Skeletal muscle cell (primary cell): ENCODE results near the gene ZSWIM8.
"Not testable (repeated sequence)": the region's sequence is repeated elsewhere in the genome, so short reads cannot be mapped to it uniquely, and the experiment has no call there.

Experiments
- DNase-seq: peaks from one replicate; pipeline ENCODE4 v3.0.0-alpha.2; 2010; ENCODE audit warnings: low read depth
- H3K4me3 ChIP-seq: 2 replicates; pipeline ENCODE4 v1.5.1; 2011; ENCODE audit warnings: low read depth, mild to moderate bottlenecking, control low read depth, low read length, moderate library complexity

Gene ZSWIM8

DNA sequence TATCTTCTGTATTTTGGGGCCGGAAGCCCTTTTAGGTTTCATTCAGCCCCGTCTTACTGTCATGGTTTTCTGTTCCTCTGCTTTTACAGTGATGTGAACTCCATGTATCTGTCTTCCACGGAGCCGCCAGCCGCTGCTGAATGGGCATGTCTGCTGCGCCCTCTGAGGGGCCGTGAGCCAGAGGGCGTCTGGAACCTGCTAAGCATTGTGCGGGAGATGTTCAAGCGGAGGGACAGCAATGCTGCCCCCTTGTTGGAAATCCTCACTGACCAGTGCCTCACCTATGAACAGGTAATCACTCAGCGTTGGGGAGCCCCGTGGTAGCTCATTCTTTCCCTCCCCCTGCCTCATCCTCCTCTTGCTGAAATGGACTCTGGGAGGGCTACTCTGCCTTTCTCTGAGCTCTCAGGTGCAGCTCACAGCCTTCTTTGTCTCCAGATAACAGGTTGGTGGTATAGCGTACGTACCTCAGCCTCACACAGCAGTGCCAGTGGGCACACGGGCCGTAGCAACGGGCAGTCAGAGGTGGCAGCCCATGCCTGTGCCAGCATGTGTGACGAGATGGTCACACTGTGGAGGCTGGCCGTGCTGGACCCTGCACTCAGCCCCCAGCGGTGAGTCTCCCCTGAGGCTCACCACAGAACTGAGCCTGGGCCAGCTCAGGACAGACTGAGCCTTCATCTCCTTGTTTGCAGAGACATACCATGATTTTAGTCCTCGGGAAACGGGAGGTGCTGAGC, 5.7 kb downstream of the ZSWIM8 start:
- no peak overlapping the region for H3K4me3 ChIP-seq
- DNase-seq: no peak

DNA sequence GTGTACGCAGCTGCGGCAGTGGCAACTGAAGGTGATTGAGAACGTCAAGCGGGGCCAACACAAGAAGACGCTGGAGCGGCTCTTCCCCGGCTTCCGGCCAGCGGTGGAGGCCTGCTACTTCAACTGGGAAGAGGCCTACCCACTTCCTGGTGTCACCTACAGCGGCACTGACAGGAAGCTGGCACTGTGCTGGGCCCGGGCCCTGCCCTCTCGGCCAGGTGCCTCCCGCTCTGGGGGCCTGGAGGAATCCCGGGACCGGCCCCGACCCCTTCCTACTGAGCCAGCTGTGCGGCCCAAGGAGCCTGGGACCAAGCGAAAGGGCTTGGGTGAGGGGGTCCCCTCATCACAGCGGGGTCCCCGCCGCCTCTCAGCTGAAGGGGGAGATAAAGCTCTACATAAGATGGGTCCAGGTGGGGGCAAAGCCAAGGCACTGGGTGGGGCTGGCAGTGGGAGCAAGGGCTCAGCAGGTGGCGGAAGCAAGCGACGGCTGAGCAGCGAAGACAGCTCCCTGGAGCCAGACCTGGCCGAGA, 6.5 kb downstream of the ZSWIM8 start:
- no peak overlapping the region for H3K4me3 ChIP-seq

DNA sequence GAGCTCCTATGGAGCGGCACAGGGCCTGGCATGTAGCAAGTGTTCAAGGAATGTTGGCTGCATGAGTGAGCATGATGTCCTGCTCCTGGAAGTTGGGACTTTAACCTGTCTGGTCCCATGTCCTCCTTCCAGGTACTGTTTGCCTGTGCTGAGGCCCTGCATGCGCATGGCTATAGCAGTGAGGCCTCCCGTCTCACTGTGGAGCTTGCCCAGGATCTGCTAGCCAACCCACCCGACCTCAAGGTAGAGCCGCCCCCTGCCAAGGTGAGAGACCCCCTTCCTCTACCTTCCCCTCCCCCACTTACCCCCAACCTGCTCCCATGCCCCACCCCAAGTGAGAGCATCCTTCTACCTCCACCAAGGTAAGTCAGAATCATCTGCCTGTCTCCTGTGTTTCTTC, 8.1 kb downstream of the ZSWIM8 start:
- DNase-seq: no peak
- no peak overlapping the region for H3K4me3 ChIP-seq

More for the DNA sequence above, 6.5 kb downstream of the ZSWIM8 start:
- DNase-seq: no peak

DNA sequence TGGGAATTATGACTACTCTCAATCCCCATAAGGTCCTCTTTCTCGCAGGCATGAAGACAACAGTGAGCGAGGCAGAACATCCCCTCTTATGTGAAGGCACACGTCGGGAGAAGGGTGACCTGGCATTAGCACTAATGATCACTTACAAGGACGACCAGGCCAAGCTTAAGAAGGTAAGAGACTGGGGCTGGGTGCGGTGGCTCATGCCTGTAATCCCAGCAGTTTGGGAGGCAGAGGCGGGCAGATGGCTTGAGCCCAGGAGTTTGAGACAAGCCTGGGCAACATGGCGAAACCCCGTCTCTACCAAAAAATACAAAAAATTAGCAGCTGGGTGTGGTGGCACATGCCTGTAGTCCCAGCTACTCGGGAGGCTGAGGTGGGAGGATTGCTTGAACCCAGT, 10.1 kb downstream of the ZSWIM8 start:
- DNase-seq, H3K4me3 ChIP-seq: not testable (repeated sequence)

DNA sequence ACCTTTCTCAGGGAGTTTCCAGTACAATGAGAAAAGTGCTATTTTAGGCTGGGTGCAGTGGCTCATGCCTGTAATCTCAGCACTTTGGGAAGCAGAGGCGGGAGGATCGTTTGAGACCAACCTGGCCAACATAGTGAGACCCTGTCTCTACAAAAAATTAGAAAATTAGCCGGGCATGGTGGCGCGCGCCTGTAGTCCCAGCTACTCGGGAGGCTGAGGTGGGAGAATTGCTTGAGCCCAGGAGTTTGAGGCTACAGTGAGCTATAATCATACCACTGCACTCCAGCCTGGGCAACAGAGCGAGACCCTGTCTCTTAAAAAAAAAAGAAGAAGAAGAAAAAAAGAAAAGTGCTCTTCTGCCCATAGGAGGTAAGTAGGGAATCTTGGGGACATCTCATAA, 10.6 kb downstream of the ZSWIM8 start:
- not testable (repeated sequence) for H3K4me3 ChIP-seq, DNase-seq

DNA sequence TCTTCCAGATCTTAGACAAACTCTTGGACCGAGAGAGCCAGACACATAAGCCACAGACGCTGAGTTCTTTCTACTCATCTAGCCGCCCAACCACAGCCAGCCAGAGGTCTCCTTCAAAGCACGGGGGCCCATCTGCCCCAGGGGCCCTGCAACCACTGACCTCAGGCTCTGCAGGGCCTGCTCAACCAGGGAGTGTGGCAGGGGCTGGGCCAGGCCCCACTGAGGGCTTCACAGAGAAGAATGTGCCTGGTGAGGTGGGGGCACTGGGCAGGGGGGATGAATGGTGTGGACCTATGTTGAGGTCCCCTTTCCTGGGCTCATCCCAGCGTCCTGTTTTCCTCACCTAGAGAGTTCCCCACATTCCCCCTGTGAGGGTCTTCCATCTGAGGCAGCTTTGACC, 11.4 kb downstream of the ZSWIM8 start:
- no peak for DNase-seq
- H3K4me3 ChIP-seq: no peak overlapping the region

DNA sequence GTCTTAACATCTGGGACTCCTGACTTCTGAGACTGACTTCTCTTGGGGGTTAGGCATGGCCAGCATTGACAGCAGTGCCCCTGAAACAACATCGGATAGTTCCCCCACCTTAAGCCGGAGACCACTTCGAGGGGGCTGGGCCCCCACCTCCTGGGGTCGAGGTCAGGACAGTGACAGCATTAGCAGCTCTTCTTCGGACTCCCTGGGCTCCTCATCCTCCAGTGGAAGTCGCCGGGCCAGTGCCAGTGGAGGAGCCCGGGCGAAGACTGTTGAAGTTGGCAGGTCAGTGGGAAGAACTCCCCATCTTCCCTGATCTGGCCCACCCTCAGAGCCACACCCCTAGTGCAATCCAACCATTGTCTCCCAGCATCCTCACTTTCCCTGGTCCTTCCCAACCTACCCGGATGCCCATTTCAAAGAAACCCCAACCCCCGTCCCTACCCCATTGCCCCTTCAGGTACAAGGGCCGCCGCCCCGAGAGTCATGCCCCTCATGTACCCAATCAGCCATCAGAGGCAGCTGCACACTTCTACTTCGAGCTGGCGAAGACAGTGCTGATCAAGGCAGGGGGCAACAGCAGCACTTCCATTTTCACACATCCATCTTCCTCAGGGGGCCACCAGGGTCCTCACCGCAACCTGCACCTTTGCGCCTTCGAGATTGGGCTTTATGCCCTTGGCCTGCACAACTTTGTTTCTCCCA, 12.1 kb downstream of the ZSWIM8 start:
- DNase-seq: no peak
- no peak overlapping the region for H3K4me3 ChIP-seq

DNA sequence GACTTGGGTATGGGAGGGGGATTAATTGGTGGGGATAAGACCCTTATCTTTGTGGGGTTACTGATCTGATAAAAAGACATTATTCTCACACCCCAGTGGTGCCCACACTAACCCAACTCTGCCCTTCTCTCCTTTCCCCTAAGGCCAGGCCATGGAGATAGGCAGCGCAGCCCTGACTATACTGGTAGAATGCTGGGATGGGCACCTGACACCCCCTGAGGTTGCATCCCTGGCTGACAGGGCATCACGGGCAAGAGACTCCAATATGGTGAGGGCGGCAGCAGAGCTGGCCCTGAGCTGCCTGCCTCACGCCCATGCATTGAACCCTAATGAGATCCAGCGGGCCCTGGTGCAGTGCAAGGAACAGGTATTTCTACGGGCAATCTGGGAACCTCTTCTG, 12.7 kb downstream of the ZSWIM8 start:
- DNase-seq: no peak
- no peak overlapping the region for H3K4me3 ChIP-seq

DNA sequence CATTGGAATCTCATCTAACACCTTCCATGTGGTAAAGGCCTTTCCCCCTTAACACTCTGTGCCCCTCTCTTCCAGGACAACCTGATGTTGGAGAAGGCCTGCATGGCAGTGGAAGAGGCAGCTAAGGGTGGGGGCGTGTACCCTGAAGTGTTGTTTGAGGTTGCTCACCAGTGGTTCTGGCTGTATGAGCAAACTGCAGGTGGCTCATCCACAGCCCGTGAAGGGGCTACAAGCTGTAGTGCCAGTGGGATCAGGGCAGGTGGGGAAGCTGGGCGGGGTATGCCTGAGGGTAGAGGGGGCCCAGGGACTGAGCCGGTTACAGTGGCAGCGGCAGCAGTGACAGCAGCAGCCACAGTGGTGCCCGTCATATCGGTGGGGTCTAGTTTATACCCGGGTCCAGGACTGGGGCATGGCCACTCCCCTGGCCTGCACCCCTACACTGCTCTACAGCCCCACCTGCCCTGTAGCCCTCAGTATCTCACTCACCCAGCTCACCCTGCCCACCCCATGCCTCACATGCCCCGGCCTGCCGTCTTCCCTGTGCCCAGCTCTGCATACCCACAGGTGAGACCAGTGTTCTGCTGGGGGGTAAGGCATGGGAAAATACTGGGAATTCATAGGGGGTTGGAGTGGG, 13.6 kb downstream of the ZSWIM8 start:
- H3K4me3 ChIP-seq: no peak overlapping the region
- DNase-seq: no peak

DNA sequence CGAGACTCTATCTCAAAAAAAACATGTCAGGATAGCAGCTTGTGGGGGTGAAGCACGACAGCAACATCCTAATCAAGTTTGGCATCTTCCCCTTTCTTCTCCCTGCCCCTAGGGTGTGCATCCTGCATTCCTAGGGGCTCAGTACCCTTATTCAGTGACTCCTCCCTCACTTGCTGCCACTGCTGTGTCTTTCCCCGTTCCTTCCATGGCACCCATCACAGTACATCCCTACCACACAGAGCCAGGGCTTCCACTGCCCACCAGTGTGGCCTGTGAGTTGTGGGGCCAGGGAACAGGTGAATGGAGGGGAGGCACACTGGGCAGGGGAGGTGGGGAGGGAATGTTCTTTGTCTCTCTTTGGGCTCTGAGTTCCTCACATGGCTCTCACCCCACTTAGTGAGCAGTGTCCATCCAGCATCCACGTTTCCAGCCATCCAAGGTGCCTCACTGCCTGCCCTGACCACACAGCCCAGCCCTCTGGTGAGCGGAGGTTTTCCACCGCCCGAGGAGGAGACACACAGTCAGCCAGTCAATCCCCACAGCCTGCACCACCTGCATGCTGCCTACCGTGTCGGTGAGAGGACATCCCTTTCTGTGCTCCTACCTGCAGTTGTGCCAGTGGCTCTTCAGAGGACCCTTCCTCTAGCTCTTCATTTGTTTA, 14.6 kb downstream of the ZSWIM8 start:
- no peak overlapping the region for H3K4me3 ChIP-seq
- DNase-seq: no peak

DNA sequence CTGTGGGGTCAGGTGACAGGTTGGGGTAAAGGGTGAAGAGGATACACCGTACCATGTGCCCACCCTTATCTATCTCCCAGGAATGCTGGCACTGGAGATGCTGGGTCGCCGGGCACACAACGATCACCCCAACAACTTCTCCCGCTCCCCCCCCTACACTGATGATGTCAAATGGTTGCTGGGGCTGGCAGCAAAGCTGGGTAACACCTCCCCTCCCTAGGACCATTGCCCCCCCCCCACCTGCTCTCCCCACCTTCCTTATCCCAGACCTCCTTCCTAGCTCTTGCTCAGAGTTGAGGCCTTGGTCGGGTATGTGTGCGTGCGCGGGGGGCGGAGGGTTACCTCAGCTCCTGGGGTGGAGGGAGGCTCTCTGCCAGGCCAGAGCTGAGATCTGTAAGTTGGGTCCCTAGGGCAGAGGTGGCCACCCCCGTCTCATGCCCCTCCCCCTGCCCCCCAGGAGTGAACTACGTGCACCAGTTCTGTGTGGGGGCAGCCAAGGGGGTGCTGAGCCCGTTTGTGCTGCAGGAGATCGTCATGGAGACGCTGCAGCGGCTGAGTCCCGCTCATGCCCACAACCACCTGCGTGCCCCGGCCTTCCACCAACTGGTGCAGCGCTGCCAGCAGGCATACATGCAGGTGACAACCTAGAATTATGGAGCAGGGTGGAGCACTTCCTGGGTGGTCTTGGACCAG, 15.3 kb downstream of the ZSWIM8 start:
- no peak overlapping the region for H3K4me3 ChIP-seq
- no peak for DNase-seq

DNA sequence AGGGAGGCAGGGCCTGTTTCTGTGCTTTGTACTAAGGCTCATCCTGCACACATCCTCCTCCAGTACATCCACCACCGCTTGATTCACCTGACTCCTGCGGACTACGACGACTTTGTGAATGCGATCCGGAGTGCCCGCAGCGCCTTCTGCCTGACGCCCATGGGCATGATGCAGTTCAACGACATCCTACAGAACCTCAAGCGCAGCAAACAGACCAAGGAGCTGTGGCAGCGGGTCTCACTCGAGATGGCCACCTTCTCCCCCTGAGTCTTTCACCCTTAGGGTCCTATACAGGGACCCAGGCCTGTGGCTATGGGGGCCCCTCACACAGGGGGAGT, 15.8 kb downstream of the ZSWIM8 start:
- H3K4me3 ChIP-seq: no peak overlapping the region
- no peak for DNase-seq

DNA sequence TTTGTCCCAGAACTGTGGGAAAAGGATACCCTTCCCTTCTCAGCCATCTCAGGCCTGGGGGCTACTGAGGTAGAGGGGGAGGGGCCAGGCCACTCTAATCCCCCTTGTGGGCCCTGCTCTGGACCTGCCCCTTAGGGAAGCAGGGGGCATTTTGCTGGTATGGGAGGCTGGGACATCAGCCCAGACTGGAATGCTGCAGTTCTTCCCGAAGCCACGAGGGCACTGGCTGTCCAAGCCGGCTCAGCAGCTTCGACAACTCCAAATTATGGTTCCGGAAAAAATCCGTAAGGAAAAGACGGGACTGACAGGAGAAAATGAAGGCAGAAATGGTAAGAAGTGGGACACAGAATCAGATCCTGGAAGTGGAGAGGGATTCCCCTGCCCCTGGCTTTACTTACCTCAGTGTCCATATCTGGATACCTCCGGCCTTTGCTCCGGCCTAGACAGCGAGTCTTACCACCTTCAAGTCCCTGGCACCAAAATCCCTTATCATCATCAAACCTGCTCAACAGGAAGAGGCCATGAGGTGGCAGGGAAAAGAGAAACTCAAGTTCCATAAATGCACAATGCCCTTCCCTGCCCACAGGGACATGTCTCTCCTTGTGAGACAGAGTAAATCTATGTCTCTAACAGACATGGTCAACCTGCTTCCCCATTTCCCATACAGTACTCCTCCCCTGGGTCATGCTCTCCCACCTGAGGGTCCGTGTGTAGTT, 17.0 kb downstream of the ZSWIM8 start:
- DNase-seq: no peak
- H3K4me3 ChIP-seq: no peak overlapping the region

DNA sequence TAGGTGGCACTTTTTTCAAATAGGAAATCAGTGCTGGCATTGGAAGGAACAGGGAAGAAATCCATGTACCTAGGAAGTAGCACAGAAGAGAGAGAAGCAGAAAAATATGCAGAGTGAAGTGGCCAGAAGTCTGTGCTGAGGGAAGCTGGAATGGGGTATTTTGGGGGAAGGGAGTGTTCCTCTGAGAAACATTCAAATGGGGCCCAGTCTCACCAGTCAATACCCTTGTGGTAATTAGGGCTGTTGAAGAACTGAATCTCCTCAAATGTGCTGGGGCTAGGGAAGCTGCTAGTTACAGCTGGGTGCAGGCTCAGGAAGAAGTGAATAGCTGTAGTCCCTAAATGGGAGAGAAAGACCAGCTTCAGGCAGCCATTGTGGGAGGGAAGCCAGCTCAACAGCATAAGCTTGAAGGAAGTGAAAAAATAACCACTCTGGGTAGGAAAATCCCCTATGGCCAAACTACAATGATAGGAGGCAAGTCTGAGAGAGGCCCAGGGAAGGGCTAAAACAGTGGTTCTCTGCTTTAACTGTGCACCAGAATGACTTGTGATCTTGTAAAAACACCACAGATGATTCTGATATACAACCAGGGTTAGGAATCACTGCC, 18.4 kb downstream of the ZSWIM8 start:
- DNase-seq: no peak
- H3K4me3 ChIP-seq: no peak overlapping the region

DNA sequence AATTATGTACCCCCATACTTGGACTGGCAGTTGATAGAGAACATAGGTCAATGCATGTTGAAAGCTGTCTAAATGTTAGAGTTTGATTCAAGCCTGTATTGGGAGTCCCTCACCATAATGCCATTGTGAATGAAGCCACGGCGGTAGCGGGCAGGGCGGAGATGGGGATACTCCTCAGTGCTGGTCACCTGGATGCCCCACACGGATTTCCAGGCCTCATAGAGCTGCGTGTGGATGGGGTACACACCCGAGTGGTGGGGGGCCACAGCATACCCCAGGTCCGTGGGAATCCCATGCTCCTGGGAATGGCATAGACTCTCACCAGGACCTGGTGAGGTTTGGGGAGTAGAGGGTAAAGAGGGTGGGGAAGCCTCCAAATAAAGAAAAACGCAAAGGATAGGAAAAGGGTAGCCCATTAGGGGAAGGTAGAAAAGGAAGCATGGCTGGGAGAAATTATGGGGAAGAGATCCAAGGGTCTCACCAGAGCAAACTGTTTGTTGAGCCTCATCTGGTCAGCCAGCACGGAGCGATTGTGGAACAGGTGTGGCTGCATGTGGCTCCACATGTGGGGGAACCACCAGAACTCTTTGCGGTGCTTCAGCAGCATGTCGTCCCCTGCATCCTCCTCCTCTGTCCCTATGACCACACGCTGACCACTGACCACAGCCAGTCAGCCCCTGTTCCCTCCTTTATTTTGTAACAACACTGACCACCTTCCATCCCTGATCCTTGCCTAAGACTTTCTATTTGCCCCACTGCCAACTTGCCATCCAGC, 21.0 kb downstream of the ZSWIM8 start:
- no peak for DNase-seq
- H3K4me3 ChIP-seq: no peak overlapping the region

DNA sequence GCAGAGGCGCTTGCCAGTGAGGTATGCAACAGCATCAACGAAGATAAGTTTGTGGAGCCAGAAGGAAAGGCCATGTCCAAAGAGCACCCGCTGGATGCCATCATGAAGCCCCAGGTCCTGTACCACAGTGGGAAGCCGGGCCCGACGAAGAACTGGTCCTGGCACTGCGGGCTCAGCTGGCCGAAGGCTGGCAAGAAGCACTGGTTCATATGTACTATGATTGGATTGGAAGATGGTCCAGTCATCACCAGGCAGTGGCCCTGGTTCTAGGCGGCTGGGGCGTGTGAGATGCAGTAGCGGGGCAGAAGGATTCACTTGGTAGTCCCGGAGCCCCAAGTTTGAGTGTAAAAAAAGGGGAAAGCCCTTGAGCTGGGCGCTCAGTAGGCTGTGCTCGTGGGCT, 22.1 kb downstream of the ZSWIM8 start:
- no peak overlapping the region for H3K4me3 ChIP-seq
- no peak for DNase-seq

DNA sequence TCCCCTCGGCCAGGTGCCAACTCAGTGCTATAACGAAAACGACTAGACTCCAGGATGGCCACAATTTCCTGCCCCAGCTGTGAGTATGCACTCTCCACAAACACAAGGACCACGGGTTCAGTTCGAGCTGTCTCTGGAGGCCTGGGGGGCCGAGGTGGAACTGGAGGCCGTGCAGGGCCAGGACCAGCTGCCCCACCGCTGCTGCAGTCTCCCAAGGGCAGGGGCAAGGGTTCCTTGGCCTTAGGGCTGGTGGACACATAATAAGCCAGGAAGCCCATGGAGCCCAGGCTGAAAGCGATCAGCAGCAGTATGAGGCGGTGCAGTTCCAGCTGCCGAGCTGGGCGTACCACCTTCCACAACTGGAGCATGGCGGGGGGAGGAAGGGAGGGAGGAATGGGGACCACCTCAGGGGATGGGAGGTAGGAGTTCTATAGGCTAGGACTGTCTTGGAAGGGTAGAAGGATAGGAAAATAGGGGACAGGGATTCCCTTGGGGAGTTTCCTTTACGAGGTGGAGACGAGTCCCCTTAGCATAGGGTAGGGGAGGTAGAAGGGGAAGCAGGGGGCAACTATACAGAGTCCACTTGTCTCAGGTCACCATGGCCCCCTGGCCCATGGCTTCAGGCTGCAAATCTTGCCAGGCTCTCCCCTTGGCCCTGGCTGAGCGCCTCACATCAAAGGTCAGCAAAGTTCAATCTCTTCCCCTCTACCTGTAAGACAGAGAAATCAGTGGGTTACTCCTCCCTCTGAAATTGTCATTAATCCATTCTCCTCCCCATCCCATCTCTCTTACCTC, 22.8 kb downstream of the ZSWIM8 start:
- H3K4me3 ChIP-seq: no peak overlapping the region
- DNase-seq: no peak
